Hypothalamus (tissue), 51 donors: ENCODE results near the gene TGIF2.

ENCODE experiments used
- DNase-seq, 51 donors: peaks; one replicate each; lab custom pipeline; 2025; lab: John Stamatoyannopoulos, UW

Gene TGIF2

GRCh38 chr20:36573103-36573797 is at the start of gene TGIF2:
Gene TGIF2 (plus strand): TSS chr20:36573597. CDS start chr20:36578775, 5,178 bp downstream.
- DNase-seq = peak in 34 of 51 donors; percentile 7 to 75 (median 41)

GRCh38 chr20:36525620-36526365 is 47.6 kb upstream of the TGIF2 start:
- no peak for DNase-seq

GRCh38 chr20:36526521-36527011 is 46.8 kb upstream of the TGIF2 start:
- DNase-seq = peak in 1 of 51 donors; percentile 43

- DNase-seq = peak in 1 of 51 donors; percentile 21
Measured at GRCh38 chr20:36527331-36528125, 45.9 kb upstream of the TGIF2 start.

- DNase-seq = no peak
Measured at GRCh38 chr20:36528176-36528874, 45.1 kb upstream of the TGIF2 start.

GRCh38 chr20:36528875-36529417 is 44.5 kb upstream of the TGIF2 start:
- no peak for DNase-seq

- DNase-seq = no peak
Measured at GRCh38 chr20:36532388-36532787, 41.0 kb upstream of the TGIF2 start.

- DNase-seq = no peak
Measured at GRCh38 chr20:36532822-36533221, 40.6 kb upstream of the TGIF2 start.

- DNase-seq = no peak
Measured at GRCh38 chr20:36538026-36538722, 35.2 kb upstream of the TGIF2 start.

GRCh38 chr20:36540551-36541211 is 32.7 kb upstream of the TGIF2 start:
- DNase-seq = no peak

- peak in 7 of 51 donors; percentile 10 to 40 (median 18) for DNase-seq
Measured at GRCh38 chr20:36541227-36541767, 32.1 kb upstream of the TGIF2 start, which contains the start of gene MYL9. Gene MYL9 (plus strand): TSS chr20:36541519. CDS start chr20:36544885, 3,366 bp downstream.

GRCh38 chr20:36541768-36542488 is 31.5 kb upstream of the TGIF2 start:
- DNase-seq = no peak

- DNase-seq = no peak
Measured at GRCh38 chr20:36542516-36543183, 30.7 kb upstream of the TGIF2 start.

GRCh38 chr20:36543184-36544133 is 29.9 kb upstream of the TGIF2 start:
- no peak for DNase-seq

GRCh38 chr20:36544134-36545018 is 29.0 kb upstream of the TGIF2 start:
- no peak for DNase-seq
